K562 (cell line): ENCODE results near the gene FAM107B. TPM values are rescaled to one million over a fixed set of nuclear protein-coding genes. Genes with fewer than 3 reads are reported as not detected.

ENCODE experiments used
- ATAC-seq: fragments of 200-7000 bp; cut with Tn5 transposase; 3 replicates; pipeline ENCODE4 v1.9.1; 2020; ENCODE audit warnings: moderate library complexity
- BruUV-seq: library from RNA; stranded (reverse); fragments of 400-500 nt; replicated peaks from 2 replicates; lab custom pipeline; 2021; lab: Mats Ljungman, UMichigan
- CTCF ChIA-PET: fragments of 300-600 bp; formaldehyde crosslinking; extraction: SDS; loops from one replicate; lab custom pipeline; 2021; ENCODE audit warnings: low intra/inter-chr PET ratio; lab: Yijun Ruan, JAX
- POLR2A ChIA-PET: fragments of 300-600, 350-650 bp; sonication (Branson Sonifier 250); formaldehyde crosslinking; extraction: SDS; loops from one replicate; lab custom pipeline; 2021; ENCODE audit warnings: antibody characterized with exemption, inconsistent platforms; lab: Yijun Ruan, JAX
- DNase-seq, 4 experiments: peaks; one replicate each; pipeline versions ENCODE4 v3.0.0 to v3.0.0-alpha.2; 2011 to 2018; ENCODE audit warnings: low spot score in 3 of 4, mixed read lengths in 3 of 4; ENCODE audit errors: extremely low read depth in 1 of 4
- FAIRE-seq: peaks from 2 replicates; lab custom pipeline; 2011; peaks lifted over from hg19 to GRCh38; lab: Jason Lieb, UNC
- H2AFZ ChIP-seq: 2 replicates; pipeline ENCODE4 v1.6.0; 2011; ENCODE audit warnings: low read depth, low read length, control low read depth, inconsistent platforms
- H3K27ac ChIP-seq: fragments of 200-600 bp; 3 replicates; pipeline ENCODE4 v1.8.0; 2011; ENCODE audit warnings: low read depth, mild to moderate bottlenecking, control low read depth, inconsistent platforms, low read length, moderate library complexity, mixed read lengths; ENCODE audit errors: extremely low read depth
- H3K27me3 ChIP-seq, 2 experiments: fragments of 300-600 bp in 1 of 2; 2 replicates in 1 of 2; 3 replicates in 1 of 2; pipeline versions ENCODE4 v1.6.0 to v1.8.0; 2011; ENCODE audit warnings: inconsistent platforms in 2 of 2, low read length in 2 of 2, mild to moderate bottlenecking in 1 of 2, mixed read lengths in 1 of 2, moderate library complexity in 1 of 2; ENCODE audit not compliant: control insufficient read depth in 2 of 2, insufficient read depth in 2 of 2
- H3K36me3 ChIP-seq: fragments of 300-600 bp; 3 replicates; pipeline ENCODE4 v1.8.0; 2011; ENCODE audit warnings: mild to moderate bottlenecking, low read length, inconsistent platforms; ENCODE audit not compliant: control insufficient read depth, insufficient read depth
- H3K4me1 ChIP-seq, 2 experiments: fragments of 200-600 bp in 1 of 2; replicated peaks in 1 of 2; 2 replicates in 1 of 2; 3 replicates in 1 of 2; pipeline versions ENCODE4 v1.5.1 to v1.8.0; 2011; ENCODE audit warnings: inconsistent platforms in 2 of 2, low read length in 2 of 2, mild to moderate bottlenecking in 1 of 2, mixed read lengths in 1 of 2, moderate library complexity in 1 of 2; ENCODE audit not compliant: control insufficient read depth in 2 of 2, insufficient read depth in 2 of 2
- H3K4me2 ChIP-seq: 2 replicates; pipeline ENCODE4 v1.6.1; 2011; ENCODE audit warnings: low read length, control low read depth, inconsistent platforms, mixed read lengths; ENCODE audit not compliant: insufficient read depth
- H3K4me3 ChIP-seq: fragments of 200-600 bp; sonication (generic), shearing (Covaris generic); 2 replicates; pipeline ENCODE4 v1.5.1; 2016; ENCODE audit warnings: control low read depth, inconsistent platforms
- H3K79me2 ChIP-seq: fragments of 200-600 bp; 3 replicates; pipeline ENCODE4 v1.8.0; 2011; ENCODE audit warnings: low read length, inconsistent platforms; ENCODE audit not compliant: control insufficient read depth, insufficient read depth
- H3K9ac ChIP-seq, 2 experiments: 2 replicates each; pipeline versions ENCODE4 v1.6.0 to v1.6.1; 2011; ENCODE audit warnings: low read depth in 2 of 2, low read length in 2 of 2, control low read depth in 1 of 2, inconsistent platforms in 1 of 2, mild to moderate bottlenecking in 1 of 2, mixed read lengths in 1 of 2; ENCODE audit not compliant: insufficient read depth in 1 of 2
- H3K9me1 ChIP-seq: one replicate; pipeline ENCODE4 v1.6.0; 2011; ENCODE audit warnings: inconsistent platforms, mild to moderate bottlenecking, low read length, moderate library complexity; ENCODE audit not compliant: control insufficient read depth, insufficient read depth
- H3K9me3 ChIP-seq: replicated peaks from 2 replicates; pipeline ENCODE4 v1.5.1; 2011; ENCODE audit warnings: low read depth, low read length, inconsistent platforms; ENCODE audit not compliant: control insufficient read depth, insufficient read depth
- H4K20me1 ChIP-seq: replicated peaks from 2 replicates; pipeline ENCODE4 v1.6.1; 2011; ENCODE audit warnings: low read length, inconsistent platforms, mixed read lengths; ENCODE audit not compliant: control insufficient read depth, insufficient read depth
- BRCA1 ChIP-seq, 2 experiments: fragments of 450-650 bp in 1 of 2; sonication (generic) in 1 of 2; formaldehyde crosslinking in 1 of 2; IDR thresholded peaks; 2 replicates each; pipeline versions ENCODE4 v1.5.0 to v1.6.1; 2017 to 2020; ENCODE audit warnings: mild to moderate bottlenecking in 1 of 2, missing genetic modification reagents in 1 of 2
- CHD1 ChIP-seq: fragments of 200-600 bp; sonication (generic); IDR thresholded peaks from one replicate; pipeline ENCODE4 v1.6.1; 2012; ENCODE audit warnings: mild to moderate bottlenecking, moderate library complexity, low read length, inconsistent platforms
- HDAC1 ChIP-seq, 2 experiments: fragments of 450-650 bp; IDR thresholded peaks; 2 replicates each; pipeline ENCODE4 v1.6.1; 2016 to 2017; ENCODE audit warnings: inconsistent platforms in 1 of 2, mild to moderate bottlenecking in 1 of 2, moderate library complexity in 1 of 2
- IRF2 ChIP-seq: sonication (generic); formaldehyde crosslinking; IDR thresholded peaks from 2 replicates; pipeline ENCODE4 v1.8.1; 2022; ENCODE audit warnings: mild to moderate bottlenecking, missing genetic modification reagents
- MLLT1 ChIP-seq, 2 experiments: fragments of 450-650 bp; IDR thresholded peaks; 2 replicates each; pipeline ENCODE4 v1.6.1; 2016
- NFATC3 ChIP-seq: fragments of 450-650 bp; IDR thresholded peaks from 2 replicates; pipeline ENCODE4 v1.6.1; 2017; ENCODE audit warnings: mild to moderate bottlenecking
- POLR2AphosphoS2 ChIP-seq: IDR thresholded peaks from 2 replicates; pipeline ENCODE4 v1.6.1; 2012; ENCODE audit warnings: low read length, improper control_type of control experiment
- SRSF9 ChIP-seq: fragments of 200-400 bp; formaldehyde crosslinking; IDR thresholded peaks from 2 replicates; pipeline ENCODE4 v1.6.1; 2017; ENCODE audit warnings: low read depth, low read length, borderline replicate concordance
- TAF15 ChIP-seq: fragments of 200-400 bp; formaldehyde crosslinking; IDR thresholded peaks from 2 replicates; pipeline ENCODE4 v1.6.1; 2017; ENCODE audit warnings: mild to moderate bottlenecking, low read depth, low read length, moderate library complexity
- TRIM24 ChIP-seq, 2 experiments: fragments of 450-650 bp; IDR thresholded peaks; 2 replicates each; pipeline ENCODE4 v1.6.1; 2016
- XRCC3 ChIP-seq: fragments of 450-650 bp; IDR thresholded peaks from 2 replicates; pipeline ENCODE4 v1.6.1; 2017; ENCODE audit warnings: mild to moderate bottlenecking, moderate library complexity
- ZBTB33 ChIP-seq: sonication (generic); formaldehyde crosslinking; IDR thresholded peaks from 2 replicates; pipeline ENCODE4 v1.8.1; 2023; ENCODE audit warnings: mild to moderate bottlenecking, missing genetic modification reagents
- WGBS: fragments of 100-300 bp; shearing (Covaris generic); methylation state at CpG from one replicate; pipeline ENCODE4 v1.1.6; 2016; ENCODE audit warnings: low coverage, mixed read lengths; ENCODE audit not compliant: insufficient coverage; ENCODE audit errors: missing lambda C conversion rate; 5-methylcytosine and 5-hydroxymethylcytosine counted together
- in situ Hi-C: fragments of 300-500 bp; cut with MboI; formaldehyde crosslinking; loops from 4 replicates; pipeline ENCODE4 v1.15.0; 2018; ENCODE audit warnings: inconsistent platforms, mixed read lengths
- intact Hi-C: fragments of 100-400 bp; cut with micrococcal nuclease; formaldehyde crosslinking; loops from 2 replicates; pipeline ENCODE4 v1.14.2; 2022
- polyA plus RNA-seq, 8 experiments: library from polyadenylated mRNA; depleted of rRNA in 4 of 8; stranded (reverse) in 5 of 8; unstranded in 3 of 8; fragments of >200 nt; fragmentation: Nextera tagmentation in 2 of 8; fragmentation: Illumina TruSeq in 1 of 8; extraction: Ambion mirVana in 2 of 8; extraction: Trizol in 1 of 8; gene quantifications; 2 replicates each; pipeline versions ENCODE4 v1.2.1 to v1.2.3, GENCODE V29; 2011 to 2014; ENCODE audit warnings: inconsistent platforms in 1 of 8, missing spikeins in 1 of 8
- total RNA-seq, 7 experiments: library from RNA; depleted of rRNA in 6 of 7; stranded (reverse); fragments of >200 nt in 6 of 7; fragmentation: Illumina TruSeq in 2 of 7; extraction: Trizol in 2 of 7; gene quantifications; 2 replicates each; pipeline versions ENCODE4 v1.2.1 to v1.2.3, GENCODE V29; 2011 to 2021; ENCODE audit warnings: low replicate concordance in 1 of 7
- TF ChIP-seq, protein P1 (sequence below): fragments of 250-450 bp; sonication (Bioruptor Pico); IDR thresholded peaks from 2 replicates; pipeline ENCODE4 v1.8.0; 2022; ENCODE audit warnings: moderate library complexity, mild to moderate bottlenecking, inconsistent platforms

FAM107B gene
- total and polyA plus RNA-seq, 9 of the 15 experiments (the other 6 are each of a cell fraction or from before 2014, with no cell fraction given): 0.40 to 2.8 (median 1.4) TPM

DNA sequence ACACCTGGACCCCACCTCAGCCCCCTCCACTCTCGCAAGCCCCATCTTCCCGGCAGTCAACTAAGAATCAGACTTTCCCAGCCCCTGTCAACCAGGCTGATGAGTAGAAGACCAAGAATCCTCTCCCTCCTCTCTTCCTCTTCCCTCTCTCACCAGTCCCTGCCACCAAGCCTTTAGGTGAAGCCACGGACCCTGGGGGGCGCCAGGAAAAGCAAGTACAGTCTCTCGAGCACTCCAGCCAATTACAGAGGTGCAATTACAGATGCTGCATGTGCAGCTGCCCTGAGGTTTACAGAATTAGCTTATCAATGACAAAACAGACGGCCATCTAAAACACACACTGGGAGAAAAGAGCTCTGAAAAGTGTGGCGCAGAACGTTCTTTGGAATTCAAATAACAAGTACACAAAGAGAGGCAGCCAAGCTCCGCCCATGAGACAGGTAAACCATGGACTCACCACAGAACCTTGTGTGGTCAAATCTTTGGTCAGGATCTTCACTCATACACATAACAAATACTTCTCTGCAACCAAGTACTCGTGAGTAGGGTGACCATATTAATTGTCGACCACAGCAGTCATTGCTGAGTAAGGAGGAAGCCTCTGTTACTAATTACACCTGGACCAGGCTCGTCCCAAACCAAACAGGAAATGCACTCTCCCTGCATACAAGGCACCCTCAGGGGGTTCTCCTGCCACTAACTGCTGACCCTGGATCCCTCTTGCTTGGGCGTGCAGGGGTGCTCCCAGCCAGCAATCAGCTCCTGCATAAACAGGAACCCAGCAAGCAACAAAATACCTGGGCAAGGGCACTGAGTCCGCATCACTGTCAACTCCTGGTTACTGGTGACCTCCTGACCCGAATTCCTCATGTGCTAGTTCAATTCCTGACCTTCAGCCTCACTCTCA, 189.2 kb downstream of the FAM107B start:
- no peak for ATAC-seq
- no peaks in the 10 kb centered on the region for H4K20me1 ChIP-seq
- no peaks in the 10 kb centered on the region for H3K9me1 ChIP-seq
- WGBS: 0% methylated on average over 15 of the region's 15 CpGs
- no peaks in the 10 kb centered on the region for H3K4me1 ChIP-seq
- intact Hi-C loops: no loop called here
- no TSS peak for BruUV-seq
- H3K36me3 ChIP-seq: no peaks in the 10 kb centered on the region
- H3K4me2 ChIP-seq: no peak overlapping the region
- in situ Hi-C loops: no loop called here
- DNase-seq: no peak
- H2AFZ ChIP-seq: no peak overlapping the region
- POLR2A ChIA-PET: no interaction called here
- TF ChIP-seq HDAC1 (IDR thresholded peaks at IDR 0.05) (no peak), XRCC3 (no peak), MLLT1 (IDR thresholded peaks at IDR 0.05) (no peak), TRIM24 (IDR thresholded peaks at IDR 0.05) (no peak), CHD1 (no peak), TAF15 (no peak), ZBTB33 (CRISPR knock-in tag) (no peak), SRSF9 (no peak), POLR2AphosphoS2 (no peak), NFATC3 (no peak), IRF2 (CRISPR knock-in tag) (no peak), BRCA1 (IDR thresholded peaks at IDR 0.05) (no peak), BRCA1 (CRISPR knock-in tag; IDR thresholded peaks at IDR 0.05) (no peak)
- TF ChIP-seq, protein P1, sequence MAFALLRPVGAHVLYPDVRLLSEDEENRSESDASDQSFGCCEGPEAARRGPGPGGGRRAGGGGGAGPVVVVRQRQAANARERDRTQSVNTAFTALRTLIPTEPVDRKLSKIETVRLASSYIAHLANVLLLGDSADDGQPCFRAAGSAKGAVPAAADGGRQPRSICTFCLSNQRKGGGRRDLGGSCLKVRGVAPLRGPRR: no peak
- TF ChIP-seq, all 486 proteins: peak for 0
- Histone ChIP-seq H3K9ac (no peak overlapping the region), H3K4me3 (no peak overlapping the region), H3K27ac (no peak overlapping the region), H3K9me3 (no peaks in the 10 kb centered on the region), H3K79me2 (no peaks in the 10 kb centered on the region), H3K27me3 (peaks cover 7 to 38% of the 10 kb centered on the region in 2 experiments)
- no peak for FAIRE-seq
- CTCF ChIA-PET: no interaction called here
